GM12878 (cell line): ENCODE data around the gene MSRB1. TPM values are rescaled to one million over a fixed set of nuclear protein-coding genes. Genes with fewer than 3 reads are reported as not detected.

ENCODE experiments used
- CREM ChIP-seq: IDR thresholded peaks from 2 replicates; pipeline ENCODE4 v1.6.1; 2014; ENCODE audit warnings: antibody characterized with exemption, low read depth
- ETV6 ChIP-seq, 2 experiments: fragments of 450-650 bp in 1 of 2; IDR thresholded peaks in 1 of 2; conservative IDR thresholded peaks in 1 of 2; 2 replicates each; pipeline ENCODE4 v1.6.1; 2014; ENCODE audit warnings: antibody characterized with exemption in 1 of 2, borderline replicate concordance in 1 of 2, low read depth in 1 of 2, mild to moderate bottlenecking in 1 of 2, moderate library complexity in 1 of 2
- EZH2 ChIP-seq: IDR thresholded peaks from 2 replicates; pipeline ENCODE4 v1.6.1; 2012; ENCODE audit warnings: low read depth, mild to moderate bottlenecking, control low read depth, inconsistent platforms, low read length, borderline replicate concordance; ENCODE audit not compliant: control insufficient read depth
- IKZF1 ChIP-seq: fragments of 450-650 bp; conservative IDR thresholded peaks from 2 replicates; pipeline ENCODE4 v1.6.1; 2017; ENCODE audit warnings: antibody characterized with exemption, mild to moderate bottlenecking
- NFYB ChIP-seq: IDR thresholded peaks from 2 replicates; pipeline ENCODE4 v1.6.1; 2011; ENCODE audit warnings: low read depth, mild to moderate bottlenecking, low read length, improper control_type of control experiment, moderate library complexity; ENCODE audit not compliant: insufficient read depth
- PAX5 ChIP-seq: IDR thresholded peaks from 2 replicates; pipeline ENCODE4 v1.6.1; 2011; ENCODE audit warnings: low read depth, low read length, borderline replicate concordance
- SREBF1 ChIP-seq: IDR thresholded peaks from 2 replicates; pipeline ENCODE4 v1.6.1; 2012; ENCODE audit warnings: mild to moderate bottlenecking, low read length
- SUZ12 ChIP-seq: fragments of 200-600 bp; sonication (generic); IDR thresholded peaks from one replicate; pipeline ENCODE4 v1.6.1; 2018; ENCODE audit warnings: antibody characterized with exemption, mild to moderate bottlenecking; ENCODE audit not compliant: unreplicated experiment
- polyA plus RNA-seq, 11 experiments: library from polyadenylated mRNA; depleted of rRNA in 4 of 11; unstranded in 6 of 11; stranded (reverse) in 5 of 11; fragments of >200 nt; fragmentation: Nextera tagmentation in 4 of 11; fragmentation: Illumina TruSeq in 1 of 11; extraction: Ambion mirVana in 4 of 11; extraction: Trizol in 1 of 11; gene quantifications; 1 replicate in 1 of 11; 2 replicates in 10 of 11; pipeline versions ENCODE4 v1.2.1 to v1.2.3, GENCODE V29; 2011 to 2016; ENCODE audit warnings: inconsistent platforms in 2 of 11, missing spikeins in 2 of 11, low read depth in 1 of 11
- total RNA-seq, 4 experiments: library from RNA; depleted of rRNA in 3 of 4; stranded (reverse); fragments of >200 nt in 3 of 4; fragmentation: Illumina TruSeq in 1 of 4; extraction: Trizol in 1 of 4; gene quantifications; 2 replicates each; pipeline versions ENCODE4 v1.2.1 to v1.2.3, GENCODE V29; 2013 to 2021
- TF ChIP-seq, protein P1 (sequence below): fragments of 150-350 bp; IDR thresholded peaks from 2 replicates; pipeline ENCODE4 v1.6.1; 2016; ENCODE audit warnings: low read depth, low read length
- TF ChIP-seq, protein P2 (sequence below): IDR thresholded peaks from 2 replicates; pipeline ENCODE4 v1.6.1; 2011; ENCODE audit warnings: low read depth, mild to moderate bottlenecking, low read length, moderate library complexity, borderline replicate concordance; ENCODE audit errors: extremely low read depth

The MSRB1 gene
- total and polyA plus RNA-seq, 10 of the 15 experiments (the other 5 are each of a cell fraction or from before 2014, with no cell fraction given), result 5.1 to 48.6 (median 25.7) TPM

DNA sequence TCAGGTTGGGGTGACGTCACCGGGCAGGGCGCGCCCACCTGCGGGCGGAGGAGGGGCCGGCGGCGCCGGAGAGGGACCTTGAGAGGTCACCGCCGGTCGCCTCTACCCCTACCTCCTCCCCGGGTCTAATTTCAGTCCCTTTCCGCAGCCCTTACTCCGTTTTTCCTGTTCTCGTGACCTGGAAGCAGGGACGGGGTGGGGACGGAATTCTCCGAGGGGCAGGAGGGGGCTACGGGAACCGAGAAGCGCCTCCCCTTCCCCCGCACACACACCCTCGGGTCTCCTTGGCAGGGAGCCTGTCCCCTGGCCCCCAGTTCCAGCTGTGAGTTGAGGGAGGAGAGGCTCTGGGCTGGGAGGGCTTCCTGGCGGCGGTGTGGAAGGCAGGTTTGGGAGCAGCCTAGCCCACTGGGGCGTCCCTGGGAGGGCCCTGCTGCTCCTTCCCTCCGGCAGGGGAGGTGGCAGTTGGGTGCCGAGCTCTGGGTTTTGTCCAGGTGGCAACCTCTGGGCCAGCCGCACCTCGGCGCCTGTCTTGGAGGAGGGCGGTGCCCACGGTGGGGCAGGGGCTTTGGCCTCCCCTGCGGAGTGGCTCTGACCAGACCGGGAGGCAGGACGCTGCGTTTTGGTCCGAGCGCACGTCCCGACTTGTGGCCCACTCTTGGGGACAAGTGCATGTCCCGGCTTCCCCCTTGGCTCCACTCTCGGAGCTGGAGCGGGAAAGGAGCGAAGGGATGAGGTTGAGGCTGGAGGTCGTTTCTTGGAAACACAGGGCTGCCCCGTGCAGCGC lies 47.5 kb upstream of the MSRB1 start (continued):
- TF ChIP-seq ETV6 (conservative IDR thresholded peaks at IDR 0.05 in 1 of 2, IDR thresholded peaks at IDR 0.05 in 1 of 2; ENCODE audit: borderline replicate concordance in 1 of 2, low read depth in 1 of 2), result no peak
- peak; percentile 66 for TF ChIP-seq IKZF1
- TF ChIP-seq, protein P1, sequence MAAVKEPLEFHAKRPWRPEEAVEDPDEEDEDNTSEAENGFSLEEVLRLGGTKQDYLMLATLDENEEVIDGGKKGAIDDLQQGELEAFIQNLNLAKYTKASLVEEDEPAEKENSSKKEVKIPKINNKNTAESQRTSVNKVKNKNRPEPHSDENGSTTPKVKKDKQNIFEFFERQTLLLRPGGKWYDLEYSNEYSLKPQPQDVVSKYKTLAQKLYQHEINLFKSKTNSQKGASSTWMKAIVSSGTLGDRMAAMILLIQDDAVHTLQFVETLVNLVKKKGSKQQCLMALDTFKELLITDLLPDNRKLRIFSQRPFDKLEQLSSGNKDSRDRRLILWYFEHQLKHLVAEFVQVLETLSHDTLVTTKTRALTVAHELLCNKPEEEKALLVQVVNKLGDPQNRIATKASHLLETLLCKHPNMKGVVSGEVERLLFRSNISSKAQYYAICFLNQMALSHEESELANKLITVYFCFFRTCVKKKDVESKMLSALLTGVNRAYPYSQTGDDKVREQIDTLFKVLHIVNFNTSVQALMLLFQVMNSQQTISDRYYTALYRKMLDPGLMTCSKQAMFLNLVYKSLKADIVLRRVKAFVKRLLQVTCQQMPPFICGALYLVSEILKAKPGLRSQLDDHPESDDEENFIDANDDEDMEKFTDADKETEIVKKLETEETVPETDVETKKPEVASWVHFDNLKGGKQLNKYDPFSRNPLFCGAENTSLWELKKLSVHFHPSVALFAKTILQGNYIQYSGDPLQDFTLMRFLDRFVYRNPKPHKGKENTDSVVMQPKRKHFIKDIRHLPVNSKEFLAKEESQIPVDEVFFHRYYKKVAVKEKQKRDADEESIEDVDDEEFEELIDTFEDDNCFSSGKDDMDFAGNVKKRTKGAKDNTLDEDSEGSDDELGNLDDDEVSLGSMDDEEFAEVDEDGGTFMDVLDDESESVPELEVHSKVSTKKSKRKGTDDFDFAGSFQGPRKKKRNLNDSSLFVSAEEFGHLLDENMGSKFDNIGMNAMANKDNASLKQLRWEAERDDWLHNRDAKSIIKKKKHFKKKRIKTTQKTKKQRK, result no peak
- TF ChIP-seq, protein P2, sequence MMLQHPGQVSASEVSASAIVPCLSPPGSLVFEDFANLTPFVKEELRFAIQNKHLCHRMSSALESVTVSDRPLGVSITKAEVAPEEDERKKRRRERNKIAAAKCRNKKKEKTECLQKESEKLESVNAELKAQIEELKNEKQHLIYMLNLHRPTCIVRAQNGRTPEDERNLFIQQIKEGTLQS, result no peak
- TF ChIP-seq NFYB, result no peak
- no peak for TF ChIP-seq EZH2
- no peak for TF ChIP-seq PAX5
- TF ChIP-seq SREBF1, result no peak
- no peak for TF ChIP-seq CREM
- TF ChIP-seq SUZ12, result no peak
- TF ChIP-seq, all 136 proteins: peak for 16
